Colonic mucosa (tissue), 4 donors: ENCODE measurements around the gene STEAP2. TPM values are rescaled to one million over a fixed set of nuclear protein-coding genes. Genes with fewer than 3 reads are reported as not detected.

Experiments
- DNase-seq: peaks from one replicate; pipeline ENCODE4 v3.0.0-alpha.2; 2020
- H3K27ac ChIP-seq: fragments of 200-600 bp; one replicate; pipeline ENCODE4 v1.8.0; 2021
- H3K27me3 ChIP-seq: fragments of 200-600 bp; one replicate; pipeline ENCODE4 v1.8.0; 2021
- H3K36me3 ChIP-seq: fragments of 200-600 bp; one replicate; pipeline ENCODE4 v1.8.0; 2021
- H3K4me1 ChIP-seq: fragments of 200-600 bp; one replicate; pipeline ENCODE4 v1.8.0; 2021; ENCODE audit warnings: mild to moderate bottlenecking
- H3K4me3 ChIP-seq: fragments of 200-600 bp; one replicate; pipeline ENCODE4 v1.8.0; 2021
- H3K9ac ChIP-seq, 2 donors: one replicate each; pipeline ENCODE4 v1.7.0; 2013; ENCODE audit warnings: control low read depth in 2 of 2, low read depth in 2 of 2, low read length in 2 of 2
- H3K9me3 ChIP-seq: fragments of 200-600 bp; one replicate; pipeline ENCODE4 v1.8.0; 2021
- intact Hi-C: fragments of 100-400 bp; cut with DNase I; formaldehyde crosslinking; loops from one replicate; pipeline ENCODE4 v1.14.1; 2022
- total RNA-seq, 2 donors: library from RNA; stranded (reverse); fragmentation: NEBNext Ultra II Directional in 1 of 2; extraction: Animal tissue kit (Norgen Biotek cat#: 25700) in 1 of 2; gene quantifications; one replicate each; pipeline ENCODE4 v1.2.1, GENCODE V29; 2021
- TF ChIP-seq, protein P1 (sequence below): fragments of 200-600 bp; IDR thresholded peaks from one replicate; pipeline ENCODE4 v1.8.0; 2022; ENCODE audit warnings: antibody characterized with exemption, mild to moderate bottlenecking
- donor health status: healthy.
- donor health status: DM: no; HTN: no; CAD: no.
- donor health status: DM: no; HTN: no; CAD: no.

The STEAP2 gene
- total RNA-seq, 2 donors from 2014 or later: 19.7 to 27.3 TPM

GRCh38 chr7:90239050-90239449, 27.5 kb downstream of the STEAP2 start:
- intact Hi-C loops: no loop called here
- Histone ChIP-seq H3K9me3 (no peaks in the 10 kb centered on the region), H3K27me3 (no peaks in the 10 kb centered on the region), H3K4me3 (no peak overlapping the region), H3K36me3 (no peaks in the 10 kb centered on the region), H3K27ac (no peak overlapping the region), H3K9ac (no peak overlapping the region), H3K4me1 (no peaks in the 10 kb centered on the region)
- no peak for DNase-seq
- TF ChIP-seq, protein P1, sequence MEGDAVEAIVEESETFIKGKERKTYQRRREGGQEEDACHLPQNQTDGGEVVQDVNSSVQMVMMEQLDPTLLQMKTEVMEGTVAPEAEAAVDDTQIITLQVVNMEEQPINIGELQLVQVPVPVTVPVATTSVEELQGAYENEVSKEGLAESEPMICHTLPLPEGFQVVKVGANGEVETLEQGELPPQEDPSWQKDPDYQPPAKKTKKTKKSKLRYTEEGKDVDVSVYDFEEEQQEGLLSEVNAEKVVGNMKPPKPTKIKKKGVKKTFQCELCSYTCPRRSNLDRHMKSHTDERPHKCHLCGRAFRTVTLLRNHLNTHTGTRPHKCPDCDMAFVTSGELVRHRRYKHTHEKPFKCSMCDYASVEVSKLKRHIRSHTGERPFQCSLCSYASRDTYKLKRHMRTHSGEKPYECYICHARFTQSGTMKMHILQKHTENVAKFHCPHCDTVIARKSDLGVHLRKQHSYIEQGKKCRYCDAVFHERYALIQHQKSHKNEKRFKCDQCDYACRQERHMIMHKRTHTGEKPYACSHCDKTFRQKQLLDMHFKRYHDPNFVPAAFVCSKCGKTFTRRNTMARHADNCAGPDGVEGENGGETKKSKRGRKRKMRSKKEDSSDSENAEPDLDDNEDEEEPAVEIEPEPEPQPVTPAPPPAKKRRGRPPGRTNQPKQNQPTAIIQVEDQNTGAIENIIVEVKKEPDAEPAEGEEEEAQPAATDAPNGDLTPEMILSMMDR: no peak

DNA sequence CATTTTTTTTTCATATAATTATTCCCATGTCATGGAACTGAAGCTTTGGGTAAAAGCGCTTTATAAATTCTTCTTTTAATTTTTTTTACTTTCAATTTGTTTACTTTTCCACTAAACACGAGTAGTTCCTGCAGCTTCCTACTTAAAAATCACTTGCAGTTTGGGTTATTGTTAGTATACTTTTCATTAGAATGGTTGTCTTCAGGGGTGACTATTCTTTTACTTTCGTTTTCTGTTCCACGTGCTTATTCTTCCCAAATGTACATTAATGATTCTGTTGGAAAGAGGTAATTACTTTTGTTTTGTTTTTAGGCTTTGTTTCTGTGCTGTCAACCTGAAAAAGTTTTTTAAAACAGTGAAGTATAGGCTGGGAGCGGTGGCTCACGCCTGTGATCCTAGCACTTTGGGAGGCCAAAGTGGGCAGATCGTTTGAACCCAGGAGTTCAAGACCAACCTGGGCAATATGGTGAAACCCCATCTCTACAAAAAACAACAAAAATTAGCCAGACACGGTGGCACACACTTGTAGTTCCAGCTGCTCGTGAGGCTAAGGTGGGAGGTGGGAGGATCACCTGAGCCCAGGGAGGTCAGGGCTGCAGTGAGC, 28.2 kb downstream of the STEAP2 start:
- DNase-seq: no peak
- H3K9ac ChIP-seq: no peak overlapping the region
- intact Hi-C loops: no loop called here

DNA sequence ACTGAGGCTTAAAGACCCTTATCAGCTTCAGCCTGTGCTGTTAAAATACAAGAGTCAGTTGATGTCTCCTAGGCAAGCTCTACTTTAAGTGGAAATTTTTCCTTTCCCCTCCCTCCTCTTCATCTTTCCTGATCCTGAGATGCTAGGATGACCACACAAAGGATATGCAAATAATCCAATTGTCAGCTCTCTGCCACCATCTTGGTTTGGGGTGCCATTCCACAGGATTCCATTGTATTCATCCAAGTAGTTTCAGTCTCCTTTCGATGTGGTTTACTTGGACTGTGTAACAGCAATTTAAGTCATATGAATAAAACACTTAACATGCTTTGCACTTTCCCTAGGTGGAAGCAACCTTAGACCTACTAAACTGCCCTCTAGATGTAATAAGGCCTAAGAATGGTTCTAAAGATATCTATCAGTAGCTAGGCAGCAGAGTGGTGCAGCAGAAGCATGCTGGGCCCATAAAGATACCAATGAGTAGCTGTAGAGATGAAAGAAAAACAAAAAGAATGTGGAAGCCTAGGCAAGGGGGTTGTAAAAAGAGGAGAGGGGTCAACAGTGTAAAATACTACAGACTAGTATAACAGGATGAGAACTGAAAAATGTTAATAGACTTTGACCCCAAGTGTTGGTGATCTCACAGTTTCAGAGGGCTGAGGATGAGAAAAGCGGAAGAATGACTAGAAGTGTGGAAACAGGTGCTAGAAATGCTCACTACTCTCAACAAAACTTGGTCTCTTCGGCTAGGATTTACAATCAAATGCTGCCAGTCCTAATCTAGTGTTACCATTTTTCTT, 31.0 kb downstream of the STEAP2 start:
- no peak for DNase-seq
- Histone ChIP-seq H3K36me3 (no peaks in the 10 kb centered on the region), H3K9ac (no peak overlapping the region), H3K4me3 (no peak overlapping the region), H3K27me3 (no peaks in the 10 kb centered on the region), H3K9me3 (no peaks in the 10 kb centered on the region), H3K4me1 (no peaks in the 10 kb centered on the region), H3K27ac (peak overlapping the region; percentile 64)
- TF ChIP-seq, protein P1: no peak
- intact Hi-C loops: no loop called here

More for the DNA sequence above, 28.2 kb downstream of the STEAP2 start:
- Histone ChIP-seq H3K4me1 (no peaks in the 10 kb centered on the region), H3K36me3 (no peaks in the 10 kb centered on the region), H3K4me3 (no peak overlapping the region), H3K27ac (no peak overlapping the region), H3K27me3 (no peaks in the 10 kb centered on the region), H3K9me3 (no peaks in the 10 kb centered on the region)
- TF ChIP-seq, protein P1: no peak

- H3K27ac ChIP-seq: no peak overlapping the region
- H3K9me3 ChIP-seq: no peaks in the 10 kb centered on the region
- no peak overlapping the region for H3K9ac ChIP-seq
- H3K36me3 ChIP-seq: no peaks in the 10 kb centered on the region
- TF ChIP-seq, protein P1: no peak
- H3K4me3 ChIP-seq: no peak overlapping the region
- H3K27me3 ChIP-seq: no peaks in the 10 kb centered on the region
- no peaks in the 10 kb centered on the region for H3K4me1 ChIP-seq
- DNase-seq: no peak
- intact Hi-C loops: no loop called here
Observed at GRCh38 chr7:90243556-90243955, 32.0 kb downstream of the STEAP2 start.

DNA sequence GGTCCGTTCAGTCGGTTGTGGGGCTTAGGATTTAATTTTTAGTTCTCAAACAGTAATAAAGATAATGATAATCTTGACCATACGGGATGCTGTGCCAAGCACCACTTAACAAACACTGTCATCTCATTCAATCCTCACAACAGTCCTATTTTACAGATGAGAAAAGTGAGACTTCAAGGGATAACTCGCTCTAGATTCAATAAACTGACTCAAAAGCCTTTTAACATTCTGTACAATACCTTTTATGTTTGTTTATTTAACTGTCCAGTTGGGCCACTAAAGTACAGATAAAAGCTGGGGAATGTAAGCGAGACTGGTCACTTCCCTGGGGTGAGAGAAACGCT, 33.0 kb downstream of the STEAP2 start:
- Histone ChIP-seq H3K27ac (no peak overlapping the region), H3K4me3 (peak overlapping the region; percentile 95), H3K9ac (peak overlapping the region; percentile 37 to 77), H3K27me3 (no peaks in the 10 kb centered on the region), H3K36me3 (no peaks in the 10 kb centered on the region), H3K4me1 (no peaks in the 10 kb centered on the region), H3K9me3 (no peaks in the 10 kb centered on the region)
- TF ChIP-seq, protein P1: no peak
- intact Hi-C loops: no loop called here
- no peak for DNase-seq
